Measurements from ENCODE around the gene IQGAP3. TPM values are rescaled to one million over a fixed set of nuclear protein-coding genes. Genes with fewer than 3 reads are reported as not detected.

Gene IQGAP3
- polyA plus RNA-seq, 1 donor from 2014 or later = not detected

DNA sequence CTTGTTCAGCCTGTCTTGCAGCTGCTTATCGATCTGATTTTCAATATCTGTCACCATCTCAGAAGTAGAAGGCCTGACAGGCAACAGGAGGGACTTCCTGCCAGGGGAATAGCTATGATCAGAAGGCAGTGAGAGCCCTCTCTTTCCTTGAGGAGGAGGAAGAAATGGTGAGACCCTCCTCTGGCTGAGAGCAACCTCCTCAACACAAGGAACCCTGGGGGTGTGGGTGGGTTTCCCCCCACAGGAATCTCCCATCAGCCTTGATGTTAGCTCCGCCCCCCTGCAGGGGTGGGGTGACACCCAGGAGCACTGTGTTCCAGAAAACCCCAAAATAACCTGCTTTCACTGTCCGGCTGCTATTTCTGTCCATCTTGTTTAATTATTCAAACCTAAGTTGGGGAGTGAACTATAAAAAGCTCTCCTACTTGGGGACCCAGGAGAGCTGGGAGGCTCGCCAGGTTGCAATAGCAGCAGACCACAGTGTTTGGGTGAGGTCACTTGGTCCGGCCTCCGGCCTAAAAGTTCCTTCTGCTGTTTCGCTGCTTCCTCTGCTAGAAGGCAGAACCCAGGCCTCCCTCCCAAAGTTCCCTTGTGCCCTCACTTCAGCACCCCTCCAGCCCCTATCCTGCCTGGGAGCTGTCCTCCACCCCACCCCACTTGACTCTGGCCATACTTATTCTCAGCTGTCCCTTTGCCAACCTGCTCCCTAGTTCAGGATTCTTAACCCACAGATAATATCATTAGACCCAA lies 64.0 kb downstream of the IQGAP3 start:
- H3K27me3 ChIP-seq (ENCODE audit: insufficient read depth, low read depth, low read length) = no peaks in the 10 kb centered on the region
- no peaks in the 10 kb centered on the region for H3K9me2 ChIP-seq (ENCODE audit: insufficient read depth, low read length)
- no peaks in the 10 kb centered on the region for H4K20me1 ChIP-seq (ENCODE audit: insufficient read depth)
- H3K27ac ChIP-seq (ENCODE audit: low read length) = no peak overlapping the region
- H2AFZ ChIP-seq (ENCODE audit: low read depth, low read length) = no peak overlapping the region
- TF ChIP-seq EP300 (conservative IDR thresholded peaks at IDR 0.05; ENCODE audit: poor library complexity, severe bottlenecking) (no peak), POLR2AphosphoS5 (IDR thresholded peaks at IDR 0.05) (no peak), SMC3 (conservative IDR thresholded peaks at IDR 0.05; ENCODE audit: poor library complexity) (no peak)
- H3K36me3 ChIP-seq (ENCODE audit: insufficient read depth, low read length) = no peaks in the 10 kb centered on the region
- no peak overlapping the region for H3K4me3 ChIP-seq (ENCODE audit: low read length)
- no peaks in the 10 kb centered on the region for H3F3A ChIP-seq (ENCODE audit: insufficient read depth, low read length, poor library complexity, severe bottlenecking)
- no peaks in the 10 kb centered on the region for H3K79me2 ChIP-seq (replicated peaks; ENCODE audit: insufficient read depth, low read length)
- no peak overlapping the region for H3K4me2 ChIP-seq (ENCODE audit: low read length)
- H3K9ac ChIP-seq (ENCODE audit: low read length) = no peak overlapping the region
- H3K9me3 ChIP-seq (ENCODE audit: low read length) = no peaks in the 10 kb centered on the region

DNA sequence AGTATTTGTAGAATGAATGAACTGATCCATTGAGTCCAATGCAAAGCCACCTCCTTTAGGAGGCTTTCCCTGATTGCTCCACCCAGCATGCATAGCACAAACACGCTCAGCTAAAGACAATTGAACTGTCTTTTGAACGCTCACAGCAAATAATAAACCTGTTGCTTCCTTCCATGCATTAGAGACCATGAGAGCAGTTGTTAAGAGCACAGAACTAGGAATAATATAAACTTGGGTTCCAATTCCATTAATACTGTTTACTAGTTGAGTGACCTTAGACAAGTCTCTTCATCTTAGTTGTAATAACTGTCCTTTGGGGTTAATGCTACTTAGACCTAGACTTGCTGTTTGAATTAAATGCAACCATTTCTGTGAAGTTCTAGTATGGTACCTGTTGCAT lies 65.9 kb downstream of the IQGAP3 start:
- TF ChIP-seq MXI1 (conservative IDR thresholded peaks at IDR 0.05; ENCODE audit: poor library complexity, severe bottlenecking) = no peak
- TF ChIP-seq, protein P1, sequence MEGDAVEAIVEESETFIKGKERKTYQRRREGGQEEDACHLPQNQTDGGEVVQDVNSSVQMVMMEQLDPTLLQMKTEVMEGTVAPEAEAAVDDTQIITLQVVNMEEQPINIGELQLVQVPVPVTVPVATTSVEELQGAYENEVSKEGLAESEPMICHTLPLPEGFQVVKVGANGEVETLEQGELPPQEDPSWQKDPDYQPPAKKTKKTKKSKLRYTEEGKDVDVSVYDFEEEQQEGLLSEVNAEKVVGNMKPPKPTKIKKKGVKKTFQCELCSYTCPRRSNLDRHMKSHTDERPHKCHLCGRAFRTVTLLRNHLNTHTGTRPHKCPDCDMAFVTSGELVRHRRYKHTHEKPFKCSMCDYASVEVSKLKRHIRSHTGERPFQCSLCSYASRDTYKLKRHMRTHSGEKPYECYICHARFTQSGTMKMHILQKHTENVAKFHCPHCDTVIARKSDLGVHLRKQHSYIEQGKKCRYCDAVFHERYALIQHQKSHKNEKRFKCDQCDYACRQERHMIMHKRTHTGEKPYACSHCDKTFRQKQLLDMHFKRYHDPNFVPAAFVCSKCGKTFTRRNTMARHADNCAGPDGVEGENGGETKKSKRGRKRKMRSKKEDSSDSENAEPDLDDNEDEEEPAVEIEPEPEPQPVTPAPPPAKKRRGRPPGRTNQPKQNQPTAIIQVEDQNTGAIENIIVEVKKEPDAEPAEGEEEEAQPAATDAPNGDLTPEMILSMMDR (IDR thresholded peaks at IDR 0.05; ENCODE audit: poor library complexity, severe bottlenecking) = no peak
- no peaks in the 10 kb centered on the region for H4K20me1 ChIP-seq (ENCODE audit: insufficient read depth)
- no peak overlapping the region for H2AFZ ChIP-seq (ENCODE audit: low read depth, low read length)
- H3K27me3 ChIP-seq (ENCODE audit: insufficient read depth, low read depth, low read length) = no peaks in the 10 kb centered on the region
- no peaks in the 10 kb centered on the region for H3F3A ChIP-seq (ENCODE audit: insufficient read depth, low read length, poor library complexity, severe bottlenecking)
- no peaks in the 10 kb centered on the region for H3K36me3 ChIP-seq (ENCODE audit: insufficient read depth, low read length)
- no peak overlapping the region for H3K9ac ChIP-seq (ENCODE audit: low read length)
- no peaks in the 10 kb centered on the region for H3K9me2 ChIP-seq (ENCODE audit: insufficient read depth, low read length)
- H3K9me3 ChIP-seq (ENCODE audit: low read length) = no peaks in the 10 kb centered on the region
- no peak overlapping the region for H3K27ac ChIP-seq (ENCODE audit: low read length)
- no peak overlapping the region for H3K4me2 ChIP-seq (ENCODE audit: low read length)
- H3K79me2 ChIP-seq (replicated peaks; ENCODE audit: insufficient read depth, low read length) = no peaks in the 10 kb centered on the region
- no peak overlapping the region for H3K4me3 ChIP-seq (ENCODE audit: low read length)

DNA sequence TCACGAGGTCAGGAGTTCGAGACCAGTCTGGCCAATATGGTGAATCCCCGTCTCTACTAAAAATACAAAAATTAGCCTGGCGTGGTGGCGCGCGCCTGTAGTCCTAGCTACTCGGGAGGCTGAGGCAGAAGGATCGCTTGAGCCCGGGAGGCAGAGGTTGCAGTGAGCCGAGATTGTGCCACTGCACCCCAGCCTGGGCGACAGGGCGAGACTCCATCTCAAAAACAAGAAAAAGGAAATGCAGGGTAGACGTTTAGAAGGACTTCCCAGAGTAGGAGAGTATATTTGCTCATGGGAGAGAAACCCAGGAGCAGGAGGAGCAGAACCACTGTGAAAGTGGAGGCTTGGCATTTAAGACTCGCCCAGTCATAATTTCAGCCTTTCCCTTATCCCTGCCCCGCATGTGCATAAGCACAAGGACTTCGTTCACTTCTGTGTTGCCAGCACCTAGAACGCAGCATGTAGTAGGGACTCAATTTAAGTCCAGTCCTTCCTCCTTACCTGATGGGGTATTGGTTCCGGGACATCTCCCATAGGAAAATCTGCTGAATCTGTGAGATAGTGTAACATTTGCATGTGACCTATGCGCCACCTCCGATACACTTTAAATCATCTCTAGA lies 66.6 kb downstream of the IQGAP3 start:
- H3K4me3 ChIP-seq (ENCODE audit: low read length) = peak overlapping the region; percentile 62
- no peaks in the 10 kb centered on the region for H3K9me3 ChIP-seq (ENCODE audit: low read length)
- peak overlapping the region; percentile 55 for H3K27ac ChIP-seq (ENCODE audit: low read length)
- no peaks in the 10 kb centered on the region for H3K27me3 ChIP-seq (ENCODE audit: insufficient read depth, low read depth, low read length)
- H3K79me2 ChIP-seq (replicated peaks; ENCODE audit: insufficient read depth, low read length) = no peaks in the 10 kb centered on the region
- no peak overlapping the region for H2AFZ ChIP-seq (ENCODE audit: low read depth, low read length)
- TF ChIP-seq MXI1 (conservative IDR thresholded peaks at IDR 0.05; ENCODE audit: poor library complexity, severe bottlenecking) (no peak), EZH2 (IDR thresholded peaks at IDR 0.05; ENCODE audit: borderline replicate concordance, insufficient read depth, low read length, poor library complexity, severe bottlenecking) (no peak), POLR2AphosphoS5 (IDR thresholded peaks at IDR 0.05) (no peak), RAD21 (conservative IDR thresholded peaks at IDR 0.05) (no peak), TAF1 (IDR thresholded peaks at IDR 0.05; ENCODE audit: low read depth) (no peak), EP300 (conservative IDR thresholded peaks at IDR 0.05; ENCODE audit: poor library complexity, severe bottlenecking) (no peak), SMC3 (conservative IDR thresholded peaks at IDR 0.05; ENCODE audit: poor library complexity) (no peak)
- TF ChIP-seq, protein P1 (IDR thresholded peaks at IDR 0.05; ENCODE audit: poor library complexity, severe bottlenecking) = no peak
- TF ChIP-seq, protein P2, sequence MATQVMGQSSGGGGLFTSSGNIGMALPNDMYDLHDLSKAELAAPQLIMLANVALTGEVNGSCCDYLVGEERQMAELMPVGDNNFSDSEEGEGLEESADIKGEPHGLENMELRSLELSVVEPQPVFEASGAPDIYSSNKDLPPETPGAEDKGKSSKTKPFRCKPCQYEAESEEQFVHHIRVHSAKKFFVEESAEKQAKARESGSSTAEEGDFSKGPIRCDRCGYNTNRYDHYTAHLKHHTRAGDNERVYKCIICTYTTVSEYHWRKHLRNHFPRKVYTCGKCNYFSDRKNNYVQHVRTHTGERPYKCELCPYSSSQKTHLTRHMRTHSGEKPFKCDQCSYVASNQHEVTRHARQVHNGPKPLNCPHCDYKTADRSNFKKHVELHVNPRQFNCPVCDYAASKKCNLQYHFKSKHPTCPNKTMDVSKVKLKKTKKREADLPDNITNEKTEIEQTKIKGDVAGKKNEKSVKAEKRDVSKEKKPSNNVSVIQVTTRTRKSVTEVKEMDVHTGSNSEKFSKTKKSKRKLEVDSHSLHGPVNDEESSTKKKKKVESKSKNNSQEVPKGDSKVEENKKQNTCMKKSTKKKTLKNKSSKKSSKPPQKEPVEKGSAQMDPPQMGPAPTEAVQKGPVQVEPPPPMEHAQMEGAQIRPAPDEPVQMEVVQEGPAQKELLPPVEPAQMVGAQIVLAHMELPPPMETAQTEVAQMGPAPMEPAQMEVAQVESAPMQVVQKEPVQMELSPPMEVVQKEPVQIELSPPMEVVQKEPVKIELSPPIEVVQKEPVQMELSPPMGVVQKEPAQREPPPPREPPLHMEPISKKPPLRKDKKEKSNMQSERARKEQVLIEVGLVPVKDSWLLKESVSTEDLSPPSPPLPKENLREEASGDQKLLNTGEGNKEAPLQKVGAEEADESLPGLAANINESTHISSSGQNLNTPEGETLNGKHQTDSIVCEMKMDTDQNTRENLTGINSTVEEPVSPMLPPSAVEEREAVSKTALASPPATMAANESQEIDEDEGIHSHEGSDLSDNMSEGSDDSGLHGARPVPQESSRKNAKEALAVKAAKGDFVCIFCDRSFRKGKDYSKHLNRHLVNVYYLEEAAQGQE (IDR thresholded peaks at IDR 0.05; ENCODE audit: borderline replicate concordance) = no peak
- H3K4me2 ChIP-seq (ENCODE audit: low read length) = no peak overlapping the region
- H3F3A ChIP-seq (ENCODE audit: insufficient read depth, low read length, poor library complexity, severe bottlenecking) = no peaks in the 10 kb centered on the region
- peak overlapping the region; percentile 63 for H3K9ac ChIP-seq (ENCODE audit: low read length)
- H3K9me2 ChIP-seq (ENCODE audit: insufficient read depth, low read length) = no peaks in the 10 kb centered on the region
- no peaks in the 10 kb centered on the region for H3K36me3 ChIP-seq (ENCODE audit: insufficient read depth, low read length)
- H4K20me1 ChIP-seq (ENCODE audit: insufficient read depth) = no peaks in the 10 kb centered on the region
